ENCODE data around the gene MAP6D1.

- TF ChIP-seq POLR2AphosphoS5 (IDR thresholded peaks at IDR 0.05), result no peak
- no peak for TF ChIP-seq CTCF (IDR thresholded peaks at IDR 0.05)
- TF ChIP-seq EP300 (IDR thresholded peaks at IDR 0.05), result no peak
Measured at GRCh38 chr3:183818706-183819624, 6.4 kb downstream of the MAP6D1 start.
